Glomerular visceral epithelial cell (primary cell): ENCODE measurements around the gene AHNAK.
"Not testable (repeated sequence)": the region's sequence is repeated elsewhere in the genome, so short reads cannot be mapped to it uniquely, and the experiment has no call there.

Experiments
- DNase-seq: peaks from one replicate; pipeline ENCODE4 v3.0.0-alpha.2; 2016; ENCODE audit errors: extremely low spot score

Gene AHNAK

GRCh38 chr11:62386083-62386482 is 160.5 kb downstream of the AHNAK start:
- not testable (repeated sequence) for DNase-seq

- no peak for DNase-seq
Measured at GRCh38 chr11:62383822-62384221, 162.8 kb downstream of the AHNAK start.
